WTC11 (cell line): ENCODE measurements around the gene HOXB8. TPM values are rescaled to one million over a fixed set of nuclear protein-coding genes. Genes with fewer than 3 reads are reported as not detected.

Experiments used
- ATAC-seq: fragments of 200-7000 bp; cut with Tn5 transposase; 2 replicates; pipeline ENCODE4 v1.10.0; 2021; ENCODE audit warnings: mild to moderate bottlenecking, moderate library complexity
- CTCF ChIA-PET: fragments of 300-600 bp; sonication (Branson Sonifier 250); formaldehyde crosslinking; loops from one replicate; lab custom pipeline; 2021; ENCODE audit warnings: antibody characterized with exemption; lab: Charles Lee
- POLR2A ChIA-PET: fragments of 350-600 bp; sonication (Branson Sonifier 250); formaldehyde crosslinking; loops from one replicate; lab custom pipeline; 2021; ENCODE audit warnings: antibody characterized with exemption; lab: Charles Lee
- DNase-seq: peaks from one replicate; pipeline ENCODE4 v3.0.0; 2021; ENCODE audit warnings: low spot score
- H3K27ac Mint-ChIP-seq: 2 replicates; pipeline ENCODE4 v1.8.0; 2021; ENCODE audit warnings: mixed read lengths
- H3K27me3 Mint-ChIP-seq: 2 replicates; pipeline ENCODE4 v1.8.0; 2021; ENCODE audit warnings: low read depth, mild to moderate bottlenecking, moderate library complexity, mixed read lengths
- H3K36me3 Mint-ChIP-seq: 2 replicates; pipeline ENCODE4 v1.8.0; 2021; ENCODE audit warnings: mixed read lengths
- H3K4me1 Mint-ChIP-seq: 2 replicates; pipeline ENCODE4 v1.8.0; 2022; ENCODE audit warnings: mixed read lengths
- H3K4me3 Mint-ChIP-seq: 2 replicates; pipeline ENCODE4 v1.8.0; 2021; ENCODE audit warnings: mild to moderate bottlenecking, moderate library complexity, mixed read lengths
- H3K9me3 Mint-ChIP-seq: 2 replicates; pipeline ENCODE4 v1.8.0; 2021; ENCODE audit warnings: mixed read lengths
- CBFB ChIP-seq: sonication (generic); formaldehyde crosslinking; IDR thresholded peaks from 2 replicates; pipeline ENCODE4 v1.8.1; 2022; ENCODE audit warnings: mild to moderate bottlenecking, low read depth, missing genetic modification reagents
- CREB1 ChIP-seq: sonication (generic); formaldehyde crosslinking; IDR thresholded peaks from 2 replicates; pipeline ENCODE4 v1.8.0; 2023; ENCODE audit warnings: mild to moderate bottlenecking, missing genetic modification reagents
- E2F4 ChIP-seq: sonication (generic); formaldehyde crosslinking; IDR thresholded peaks from 2 replicates; pipeline ENCODE4 v1.8.1; 2022; ENCODE audit warnings: low read depth, mild to moderate bottlenecking, moderate library complexity, missing genetic modification reagents, borderline replicate concordance
- FOXJ3 ChIP-seq: sonication (generic); formaldehyde crosslinking; IDR thresholded peaks from 2 replicates; pipeline ENCODE4 v1.9.0; 2021; ENCODE audit warnings: missing genetic modification reagents, mild to moderate bottlenecking, borderline replicate concordance
- FOXK1 ChIP-seq: sonication (generic); formaldehyde crosslinking; IDR thresholded peaks from 2 replicates; pipeline ENCODE4 v1.8.0; 2022; ENCODE audit warnings: mild to moderate bottlenecking, moderate library complexity, missing genetic modification reagents
- FOXP4 ChIP-seq: sonication (generic); formaldehyde crosslinking; IDR thresholded peaks from 2 replicates; pipeline ENCODE4 v1.8.0; 2022; ENCODE audit warnings: mild to moderate bottlenecking, missing genetic modification reagents
- IRF2 ChIP-seq: sonication (generic); formaldehyde crosslinking; IDR thresholded peaks from 2 replicates; pipeline ENCODE4 v1.8.0; 2022; ENCODE audit warnings: low read depth, missing genetic modification reagents, borderline replicate concordance
- MXD4 ChIP-seq: fragments of 250-450 bp; sonication (Bioruptor Pico); IDR thresholded peaks from 2 replicates; pipeline ENCODE4 v1.8.0; 2021; ENCODE audit warnings: mild to moderate bottlenecking, moderate library complexity, borderline replicate concordance
- SP1 ChIP-seq: sonication (generic); formaldehyde crosslinking; conservative IDR thresholded peaks from 2 replicates; pipeline ENCODE4 v1.8.1; 2022; ENCODE audit warnings: missing genetic modification reagents
- TCF7 ChIP-seq: sonication (generic); formaldehyde crosslinking; IDR thresholded peaks from 2 replicates; pipeline ENCODE4 v1.8.0; 2022; ENCODE audit warnings: mild to moderate bottlenecking, low read depth, missing genetic modification reagents, moderate library complexity
- TEAD4 ChIP-seq: sonication (generic); formaldehyde crosslinking; IDR thresholded peaks from 2 replicates; pipeline ENCODE4 v1.8.0; 2022; ENCODE audit warnings: mild to moderate bottlenecking, missing genetic modification reagents
- USF1 ChIP-seq: sonication (generic); formaldehyde crosslinking; IDR thresholded peaks from 2 replicates; pipeline ENCODE4 v1.8.0; 2022; ENCODE audit warnings: mild to moderate bottlenecking, missing genetic modification reagents
- ZNF121 ChIP-seq: sonication (generic); formaldehyde crosslinking; IDR thresholded peaks from 2 replicates; pipeline ENCODE4 v1.8.0; 2023; ENCODE audit warnings: missing genetic modification reagents
- ZNF281 ChIP-seq: sonication (generic); formaldehyde crosslinking; IDR thresholded peaks from 2 replicates; pipeline ENCODE4 v1.8.0; 2023; ENCODE audit warnings: mild to moderate bottlenecking, missing genetic modification reagents
- ZNF396 ChIP-seq: fragments of 250-450 bp; sonication (Bioruptor Pico); IDR thresholded peaks from 2 replicates; pipeline ENCODE4 v1.8.0; 2021; ENCODE audit warnings: mild to moderate bottlenecking, moderate library complexity, borderline replicate concordance
- ZNF423 ChIP-seq: fragments of 250-450 bp; sonication (Bioruptor Pico); IDR thresholded peaks from 2 replicates; pipeline ENCODE4 v2.1.2; 2022; ENCODE audit warnings: mild to moderate bottlenecking, moderate library complexity
- total RNA-seq: library from RNA; stranded (reverse); gene quantifications from 3 replicates; pipeline ENCODE4 v1.2.3, GENCODE V29; 2021
- TF ChIP-seq, protein P1 (sequence below): sonication (generic); formaldehyde crosslinking; IDR thresholded peaks from 2 replicates; pipeline ENCODE4 v1.8.1; 2023; ENCODE audit warnings: mild to moderate bottlenecking, missing genetic modification reagents, borderline replicate concordance
- TF ChIP-seq, protein P2 (sequence below): sonication (generic); formaldehyde crosslinking; IDR thresholded peaks from 2 replicates; pipeline ENCODE4 v1.8.1; 2023; ENCODE audit warnings: mild to moderate bottlenecking, moderate library complexity, missing genetic modification reagents

The HOXB8 gene
- total RNA-seq, 1 experiment from 2014 or later: not detected

DNA sequence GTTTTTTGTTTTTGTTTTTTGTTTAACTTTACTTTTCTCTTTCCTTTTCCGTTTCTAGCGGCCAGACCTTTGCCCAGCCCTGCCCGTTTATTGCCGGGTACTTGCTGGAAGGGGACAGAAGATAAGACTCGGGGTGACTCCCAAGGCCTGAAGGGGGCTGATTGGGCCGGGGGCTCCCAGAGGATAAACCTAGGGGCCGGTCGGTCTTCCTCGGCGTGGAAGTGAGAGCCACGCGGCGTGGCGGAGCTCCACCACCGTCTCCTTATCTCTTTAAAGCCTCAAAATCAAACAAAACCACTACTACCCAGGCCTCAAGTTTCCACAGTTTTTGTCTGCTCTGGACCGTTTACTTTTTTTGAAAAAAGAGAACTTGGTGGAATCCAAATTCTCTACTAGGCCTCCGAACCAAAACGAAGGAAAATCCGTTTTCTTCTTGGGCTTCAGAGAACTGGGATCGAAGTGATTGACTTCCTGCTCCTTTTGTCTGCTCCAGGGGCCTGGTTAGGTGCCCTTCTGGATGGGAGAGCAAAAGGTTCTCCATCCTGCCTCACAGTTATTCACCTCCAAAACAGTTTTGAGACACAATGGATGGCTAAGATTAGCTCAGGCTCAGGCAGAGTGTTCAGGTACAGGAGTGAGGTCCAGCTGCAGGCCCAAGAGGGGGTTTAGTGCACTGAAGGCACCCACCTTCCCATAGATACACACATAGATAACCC lies 19.6 kb upstream of the HOXB8 start (continued):
- no peak for TF ChIP-seq ZNF281 (CRISPR knock-in tag)
- TF ChIP-seq CREB1 (CRISPR knock-in tag): no peak
- no peak for TF ChIP-seq E2F4
- no peak for TF ChIP-seq TCF7

DNA sequence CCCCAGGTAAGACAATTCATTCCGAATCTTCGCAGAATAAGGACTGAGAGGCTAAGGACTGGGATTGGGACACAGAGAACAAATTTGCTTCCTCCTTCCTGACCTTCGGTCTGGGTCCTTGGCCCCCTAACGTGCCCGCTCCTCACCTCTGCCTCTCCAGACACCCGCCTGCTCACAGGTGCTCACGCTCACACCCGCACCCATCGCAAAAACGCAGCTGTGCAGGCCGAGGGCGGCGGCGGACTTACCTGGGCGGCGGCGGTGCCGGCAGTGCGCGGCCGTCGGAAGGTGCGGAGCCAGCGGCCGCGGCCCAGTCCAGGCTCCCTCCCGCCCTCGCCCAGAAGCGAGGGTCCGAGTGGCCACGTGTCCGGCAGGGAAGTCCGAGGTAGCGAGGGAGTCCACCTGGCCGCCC lies 18.2 kb upstream of the HOXB8 start:
- DNase-seq: no peak
- ATAC-seq: peak; percentile 16
- no peak overlapping the region for H3K27ac Mint-ChIP-seq
- H3K27me3 Mint-ChIP-seq: peaks cover 100% of the 10 kb centered on the region; the same call in 1 of the 2 replicates
- ChIA-PET CTCF (interaction anchor here (1.7 to 2.2 kb wide), 2 partner anchors 9 to 91 kb away, joined by 4 to 9 read pairs; no protein-coding TSS in a partner anchor), POLR2A (no interaction called here)
- no peaks in the 10 kb centered on the region; the same call in 1 of the 2 replicates for H3K36me3 Mint-ChIP-seq
- no peaks in the 10 kb centered on the region for H3K9me3 Mint-ChIP-seq
- H3K4me1 Mint-ChIP-seq: peaks cover 16% of the 10 kb centered on the region
- H3K4me3 Mint-ChIP-seq: no peak overlapping the region; the same call in 1 of the 2 replicates
- no peak for TF ChIP-seq MXD4
- TF ChIP-seq ZNF281 (CRISPR knock-in tag): no peak
- TF ChIP-seq FOXJ3: no peak
- TF ChIP-seq ZNF423 (CRISPR knock-in tag): no peak
- TF ChIP-seq FOXK1 (CRISPR knock-in tag): no peak
- no peak for TF ChIP-seq TEAD4 (CRISPR knock-in tag)
- TF ChIP-seq, protein P1, sequence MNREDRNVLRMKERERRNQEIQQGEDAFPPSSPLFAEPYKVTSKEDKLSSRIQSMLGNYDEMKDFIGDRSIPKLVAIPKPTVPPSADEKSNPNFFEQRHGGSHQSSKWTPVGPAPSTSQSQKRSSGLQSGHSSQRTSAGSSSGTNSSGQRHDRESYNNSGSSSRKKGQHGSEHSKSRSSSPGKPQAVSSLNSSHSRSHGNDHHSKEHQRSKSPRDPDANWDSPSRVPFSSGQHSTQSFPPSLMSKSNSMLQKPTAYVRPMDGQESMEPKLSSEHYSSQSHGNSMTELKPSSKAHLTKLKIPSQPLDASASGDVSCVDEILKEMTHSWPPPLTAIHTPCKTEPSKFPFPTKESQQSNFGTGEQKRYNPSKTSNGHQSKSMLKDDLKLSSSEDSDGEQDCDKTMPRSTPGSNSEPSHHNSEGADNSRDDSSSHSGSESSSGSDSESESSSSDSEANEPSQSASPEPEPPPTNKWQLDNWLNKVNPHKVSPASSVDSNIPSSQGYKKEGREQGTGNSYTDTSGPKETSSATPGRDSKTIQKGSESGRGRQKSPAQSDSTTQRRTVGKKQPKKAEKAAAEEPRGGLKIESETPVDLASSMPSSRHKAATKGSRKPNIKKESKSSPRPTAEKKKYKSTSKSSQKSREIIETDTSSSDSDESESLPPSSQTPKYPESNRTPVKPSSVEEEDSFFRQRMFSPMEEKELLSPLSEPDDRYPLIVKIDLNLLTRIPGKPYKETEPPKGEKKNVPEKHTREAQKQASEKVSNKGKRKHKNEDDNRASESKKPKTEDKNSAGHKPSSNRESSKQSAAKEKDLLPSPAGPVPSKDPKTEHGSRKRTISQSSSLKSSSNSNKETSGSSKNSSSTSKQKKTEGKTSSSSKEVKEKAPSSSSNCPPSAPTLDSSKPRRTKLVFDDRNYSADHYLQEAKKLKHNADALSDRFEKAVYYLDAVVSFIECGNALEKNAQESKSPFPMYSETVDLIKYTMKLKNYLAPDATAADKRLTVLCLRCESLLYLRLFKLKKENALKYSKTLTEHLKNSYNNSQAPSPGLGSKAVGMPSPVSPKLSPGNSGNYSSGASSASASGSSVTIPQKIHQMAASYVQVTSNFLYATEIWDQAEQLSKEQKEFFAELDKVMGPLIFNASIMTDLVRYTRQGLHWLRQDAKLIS: no peak
- 0 out of 2 replicates have a peak, but pooled peaks have one; percentile 36 for TF ChIP-seq FOXP4 (CRISPR knock-in tag)
- no peak for TF ChIP-seq IRF2 (CRISPR knock-in tag)
- TF ChIP-seq ZNF396: no peak
- TF ChIP-seq SP1 (CRISPR knock-in tag): no peak
- TF ChIP-seq USF1: 0 out of 2 replicates have a peak, but pooled peaks have one; percentile 27
- no peak for TF ChIP-seq ZNF121 (CRISPR knock-in tag)
- TF ChIP-seq, protein P2, sequence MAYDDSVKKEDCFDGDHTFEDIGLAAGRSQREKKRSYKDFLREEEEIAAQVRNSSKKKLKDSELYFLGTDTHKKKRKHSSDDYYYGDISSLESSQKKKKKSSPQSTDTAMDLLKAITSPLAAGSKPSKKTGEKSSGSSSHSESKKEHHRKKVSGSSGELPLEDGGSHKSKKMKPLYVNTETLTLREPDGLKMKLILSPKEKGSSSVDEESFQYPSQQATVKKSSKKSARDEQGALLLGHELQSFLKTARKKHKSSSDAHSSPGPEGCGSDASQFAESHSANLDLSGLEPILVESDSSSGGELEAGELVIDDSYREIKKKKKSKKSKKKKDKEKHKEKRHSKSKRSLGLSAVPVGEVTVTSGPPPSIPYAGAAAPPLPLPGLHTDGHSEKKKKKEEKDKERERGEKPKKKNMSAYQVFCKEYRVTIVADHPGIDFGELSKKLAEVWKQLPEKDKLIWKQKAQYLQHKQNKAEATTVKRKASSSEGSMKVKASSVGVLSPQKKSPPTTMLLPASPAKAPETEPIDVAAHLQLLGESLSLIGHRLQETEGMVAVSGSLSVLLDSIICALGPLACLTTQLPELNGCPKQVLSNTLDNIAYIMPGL (CRISPR knock-in tag): no peak
- TF ChIP-seq CBFB (CRISPR knock-in tag): no peak
